ENCODE results near the gene ANGEL2. TPM values are rescaled to one million over a fixed set of nuclear protein-coding genes. Genes with fewer than 3 reads are reported as not detected.

ANGEL2 gene
- total and polyA plus RNA-seq, 2 of the 4 experiments (the other 2 are of a cell fraction), result 13.4 to 44.1 TPM

GRCh38 chr1:212944229-212944901 is 71.3 kb downstream of the ANGEL2 start:
- Histone ChIP-seq H3K23ac (ENCODE audit: low read depth, low read length) (no peak overlapping the region), H3K27ac (ENCODE audit: insufficient read depth, low read length) (no peak overlapping the region), H2BK5ac (ENCODE audit: low read depth, low read length, poor library complexity, severe bottlenecking) (no peak overlapping the region), H2AFZ (replicated peaks; ENCODE audit: low read length, poor library complexity) (no peak overlapping the region), H3K18ac (ENCODE audit: low read depth, low read length) (no peak overlapping the region), H3K9me1 (ENCODE audit: insufficient read depth, low read length) (no peaks in the 10 kb centered on the region), H2BK120ac (ENCODE audit: low read depth, low read length) (no peak overlapping the region), H3K56ac (ENCODE audit: extremely low read depth, insufficient read depth, low read length) (no peak overlapping the region), H3K4me1 (ENCODE audit: control insufficient read depth, insufficient read depth, low read length) (no peaks in the 10 kb centered on the region), H2AK9ac (replicated peaks; ENCODE audit: low read depth, low read length, poor library complexity) (no peak overlapping the region), H3K4me2 (ENCODE audit: low read depth, low read length) (no peak overlapping the region), H3K36me3 (ENCODE audit: control insufficient read depth, insufficient read depth, low read length) (no peaks in the 10 kb centered on the region), H4K20me1 (ENCODE audit: insufficient read depth, low read length) (no peaks in the 10 kb centered on the region), H4K8ac (ENCODE audit: low read depth in 2 of 2, low read length in 2 of 2) (no peak overlapping the region), H4K91ac (ENCODE audit: insufficient read depth, low read depth, low read length) (no peak overlapping the region), H3K9me3 (ENCODE audit: control insufficient read depth, insufficient read depth, low read length) (peaks cover 7% of the 10 kb centered on the region), H2AK5ac (ENCODE audit: low read depth, low read length) (no peak overlapping the region), H2BK15ac (ENCODE audit: low read depth, low read length) (no peak overlapping the region), H4K5ac (ENCODE audit: low read depth, low read length) (no peak overlapping the region), H3K79me1 (ENCODE audit: low read depth in 1 of 2, low read length in 2 of 2) (no peaks in the 10 kb centered on the region), H3K4me3 (ENCODE audit: insufficient read depth, low read depth, low read length) (no peak overlapping the region), H3K14ac (replicated peaks; ENCODE audit: low read depth, low read length) (no peak overlapping the region), H3K9ac (ENCODE audit: low read depth, low read length) (no peak overlapping the region), H3K27me3 (ENCODE audit: control insufficient read depth, insufficient read depth, low read length) (peaks cover 6% of the 10 kb centered on the region; the same call in 1 of the 2 replicates), H3K4ac (ENCODE audit: low read depth, low read length) (no peak overlapping the region), H2BK20ac (ENCODE audit: low read depth, low read length) (no peak overlapping the region)
- in situ Hi-C loops (cut with MboI; ENCODE audit: low sequenced_read_pairs) (no loop called here), intact Hi-C loops (cut with micrococcal nuclease) (no loop called here), dilution Hi-C loops (cut with HindIII; ENCODE audit: low sequenced_read_pairs, unreplicated experiment) (no loop called here)
- no TSS peak for BruUV-seq (replicated peaks)
- ChIA-PET POLR2A (ENCODE audit: unreplicated experiment) (no interaction called here), CTCF (no interaction called here)
- no CpG with 5 or more reads among the region's 6 CpGs for WGBS, 2 experiments (ENCODE audit: extremely low coverage in 2 of 2, insufficient read length in 1 of 2)
- TF ChIP-seq ELK1 (IDR thresholded peaks at IDR 0.05; ENCODE audit: borderline replicate concordance, low read depth, low read length) (no peak), MXI1 (IDR thresholded peaks at IDR 0.05; ENCODE audit: borderline replicate concordance, low read depth, low read length) (no peak), RFX5 (IDR thresholded peaks at IDR 0.05; ENCODE audit: low read depth, low read length) (no peak), SMC3 (IDR thresholded peaks at IDR 0.05; ENCODE audit: low read depth, low read length) (no peak), MAFK (IDR thresholded peaks at IDR 0.05; ENCODE audit: low read depth, low read length) (no peak), NFE2L2 (IDR thresholded peaks at IDR 0.05; ENCODE audit: low read depth, low read length) (no peak), CHD1 (IDR thresholded peaks at IDR 0.05; ENCODE audit: low read depth, low read length) (no peak), FOS (IDR thresholded peaks at IDR 0.05; ENCODE audit: low read depth, low read length) (no peak), RAD21 (IDR thresholded peaks at IDR 0.05; ENCODE audit: low read length) (no peak), MAZ (IDR thresholded peaks at IDR 0.05; ENCODE audit: borderline replicate concordance, low read depth, low read length) (no peak)
- TF ChIP-seq, protein P1, sequence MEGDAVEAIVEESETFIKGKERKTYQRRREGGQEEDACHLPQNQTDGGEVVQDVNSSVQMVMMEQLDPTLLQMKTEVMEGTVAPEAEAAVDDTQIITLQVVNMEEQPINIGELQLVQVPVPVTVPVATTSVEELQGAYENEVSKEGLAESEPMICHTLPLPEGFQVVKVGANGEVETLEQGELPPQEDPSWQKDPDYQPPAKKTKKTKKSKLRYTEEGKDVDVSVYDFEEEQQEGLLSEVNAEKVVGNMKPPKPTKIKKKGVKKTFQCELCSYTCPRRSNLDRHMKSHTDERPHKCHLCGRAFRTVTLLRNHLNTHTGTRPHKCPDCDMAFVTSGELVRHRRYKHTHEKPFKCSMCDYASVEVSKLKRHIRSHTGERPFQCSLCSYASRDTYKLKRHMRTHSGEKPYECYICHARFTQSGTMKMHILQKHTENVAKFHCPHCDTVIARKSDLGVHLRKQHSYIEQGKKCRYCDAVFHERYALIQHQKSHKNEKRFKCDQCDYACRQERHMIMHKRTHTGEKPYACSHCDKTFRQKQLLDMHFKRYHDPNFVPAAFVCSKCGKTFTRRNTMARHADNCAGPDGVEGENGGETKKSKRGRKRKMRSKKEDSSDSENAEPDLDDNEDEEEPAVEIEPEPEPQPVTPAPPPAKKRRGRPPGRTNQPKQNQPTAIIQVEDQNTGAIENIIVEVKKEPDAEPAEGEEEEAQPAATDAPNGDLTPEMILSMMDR (conservative IDR thresholded peaks at IDR 0.05; ENCODE audit: low read depth, low read length), result no peak
- ATAC-seq (ENCODE audit: low read depth) (no peak), DNase-seq (no peak)
